SK-N-SH (cell line): ENCODE results near the gene OGDH. TPM values are rescaled to one million over a fixed set of nuclear protein-coding genes. Genes with fewer than 3 reads are reported as not detected.

ENCODE experiments used
- CTCF ChIA-PET: fragments of 300-600, 350-600 bp; formaldehyde crosslinking; extraction: SDS; loops from one replicate; lab custom pipeline; 2021; lab: Yijun Ruan, JAX
- POLR2A ChIA-PET: fragments of 350-600 bp; sonication (Branson Sonifier 250); formaldehyde crosslinking; extraction: SDS; loops from one replicate; lab custom pipeline; 2020; ENCODE audit warnings: antibody characterized with exemption, inconsistent platforms; lab: Yijun Ruan, JAX
- DNase-seq: peaks from one replicate; pipeline ENCODE4 v3.0.0; 2012
- H2AFZ ChIP-seq: fragments of 200-600 bp; sonication (generic); 2 replicates; pipeline ENCODE4 v1.8.1; 2016; ENCODE audit warnings: antibody characterized with exemption, mild to moderate bottlenecking, low read depth
- H3F3A ChIP-seq: fragments of 200-600 bp; sonication (generic); replicated peaks from 2 replicates; pipeline ENCODE3; 2016; ENCODE audit warnings: antibody characterized with exemption, mild to moderate bottlenecking; ENCODE audit not compliant: insufficient read depth
- H3K27ac ChIP-seq, 2 experiments: fragments of 200-500 bp in 1 of 2; fragments of 200-600 bp in 1 of 2; sonication (Bioruptor generic) in 1 of 2; sonication (generic), shearing (Covaris generic) in 1 of 2; 2 replicates each; pipeline versions ENCODE4 v1.5.1 to v1.6.1; 2014 to 2016; ENCODE audit warnings: low read depth in 2 of 2, inconsistent platforms in 1 of 2, low read length in 1 of 2, mild to moderate bottlenecking in 1 of 2, mixed read lengths in 1 of 2
- H3K27me3 ChIP-seq: fragments of 200-600 bp; sonication (generic), shearing (Covaris generic); 2 replicates; pipeline ENCODE4 v1.6.1; 2016; ENCODE audit warnings: mixed run types; ENCODE audit not compliant: insufficient read depth
- H3K36me3 ChIP-seq, 2 experiments: fragments of 200-500 bp in 1 of 2; fragments of 200-600 bp in 1 of 2; sonication (Bioruptor generic) in 1 of 2; sonication (generic) in 1 of 2; replicated peaks in 1 of 2; 2 replicates each; pipeline versions ENCODE3 to v1.5.1; 2014 to 2016; ENCODE audit warnings: low read length in 1 of 2, mild to moderate bottlenecking in 1 of 2; ENCODE audit not compliant: insufficient read depth in 2 of 2, control insufficient read depth in 1 of 2
- H3K4me1 ChIP-seq, 2 experiments: fragments of 200-500 bp in 1 of 2; fragments of 200-600 bp in 1 of 2; sonication (Bioruptor generic) in 1 of 2; sonication (generic), shearing (Covaris generic) in 1 of 2; 2 replicates each; pipeline versions ENCODE4 v1.5.1 to v1.6.1; 2014 to 2016; ENCODE audit warnings: low read depth in 1 of 2, low read length in 1 of 2, mixed run types in 1 of 2; ENCODE audit not compliant: insufficient read depth in 2 of 2, control insufficient read depth in 1 of 2
- H3K4me2 ChIP-seq: fragments of 200-600 bp; sonication (generic), shearing (Covaris generic); 2 replicates; pipeline ENCODE4 v1.6.1; 2017; ENCODE audit warnings: mixed run types
- H3K4me3 ChIP-seq, 2 experiments: fragments of 200-500 bp in 1 of 2; fragments of 200-600 bp in 1 of 2; sonication (Bioruptor generic) in 1 of 2; sonication (generic), shearing (Covaris generic) in 1 of 2; 2 replicates each; pipeline versions ENCODE4 v1.5.1 to v1.8.1; 2014 to 2016; ENCODE audit warnings: low read depth in 2 of 2, inconsistent platforms in 1 of 2, low read length in 1 of 2, mild to moderate bottlenecking in 1 of 2, mixed read lengths in 1 of 2, moderate library complexity in 1 of 2
- H3K79me2 ChIP-seq: fragments of 200-600 bp; sonication (generic); 2 replicates; pipeline ENCODE4 v1.8.1; 2017; ENCODE audit warnings: mild to moderate bottlenecking; ENCODE audit not compliant: insufficient read depth
- H3K9ac ChIP-seq: fragments of 200-600 bp; sonication (generic); 2 replicates; pipeline ENCODE4 v1.6.1; 2017; ENCODE audit warnings: mixed run types
- H3K9me2 ChIP-seq: fragments of 200-600 bp; sonication (generic); 2 replicates; pipeline ENCODE4 v1.6.1; 2017; ENCODE audit warnings: mixed run types
- H3K9me3 ChIP-seq: fragments of 200-600 bp; sonication (generic); 2 replicates; pipeline ENCODE4 v1.6.1; 2017; ENCODE audit warnings: mixed run types, mild to moderate bottlenecking, moderate library complexity
- H4K20me1 ChIP-seq: fragments of 200-600 bp; sonication (generic); 2 replicates; pipeline ENCODE4 v1.6.1; 2017; ENCODE audit warnings: mild to moderate bottlenecking, mixed run types; ENCODE audit not compliant: insufficient read depth
- GABPA ChIP-seq: IDR thresholded peaks from 2 replicates; pipeline ENCODE4 v1.4.0; 2012; ENCODE audit warnings: low read depth, mild to moderate bottlenecking
- GATA2 ChIP-seq: sonication (generic); formaldehyde crosslinking; IDR thresholded peaks from 2 replicates; pipeline ENCODE4 v1.5.0; 2020; ENCODE audit warnings: mild to moderate bottlenecking, missing genetic modification reagents
- JUND ChIP-seq: IDR thresholded peaks from 2 replicates; pipeline ENCODE4 v1.4.0; 2012
- MEF2A ChIP-seq: IDR thresholded peaks from 2 replicates; pipeline ENCODE4 v1.4.0; 2012; ENCODE audit warnings: low read depth, borderline replicate concordance
- MXI1 ChIP-seq: IDR thresholded peaks from 2 replicates; pipeline ENCODE4 v1.6.1; 2012; ENCODE audit warnings: mild to moderate bottlenecking, low read depth, low read length, improper control_type of control experiment
- NRF1 ChIP-seq: IDR thresholded peaks from 2 replicates; pipeline ENCODE4 v1.6.1; 2012; ENCODE audit warnings: low read depth, mild to moderate bottlenecking, low read length
- RXRA ChIP-seq: IDR thresholded peaks from 2 replicates; pipeline ENCODE4 v1.4.0; 2012; ENCODE audit warnings: low read depth, mild to moderate bottlenecking, borderline replicate concordance
- WGBS: methylation state at CpG from one replicate; pipeline ENCODE4 v1.1.6; 2017; ENCODE audit warnings: low lambda C conversion rate; 5-methylcytosine and 5-hydroxymethylcytosine counted together
- polyA plus RNA-seq, 3 experiments: library from polyadenylated mRNA; depleted of rRNA; stranded (reverse); fragments of >200 nt; gene quantifications; 2 replicates each; pipeline ENCODE4 v1.2.3, GENCODE V29; 2012
- TF ChIP-seq, protein P1 (sequence below): IDR thresholded peaks from 2 replicates; pipeline ENCODE4 v1.4.0; 2012; ENCODE audit warnings: low read depth
- TF ChIP-seq, protein P2 (sequence below): fragments of 200-600 bp; sonication (generic); IDR thresholded peaks from 2 replicates; pipeline ENCODE4 v1.6.1; 2017; ENCODE audit warnings: antibody characterized with exemption, mild to moderate bottlenecking, moderate library complexity
- TF ChIP-seq, protein P3 (sequence below): IDR thresholded peaks from 2 replicates; pipeline ENCODE4 v1.4.0; 2012; ENCODE audit warnings: low read depth, borderline replicate concordance
- TF ChIP-seq, protein P4 (sequence below): IDR thresholded peaks from 2 replicates; pipeline ENCODE4; 2012

Gene OGDH
- polyA plus RNA-seq, 1 of the 3 experiments (the other 2 are of a cell fraction) = 69.4 TPM

DNA sequence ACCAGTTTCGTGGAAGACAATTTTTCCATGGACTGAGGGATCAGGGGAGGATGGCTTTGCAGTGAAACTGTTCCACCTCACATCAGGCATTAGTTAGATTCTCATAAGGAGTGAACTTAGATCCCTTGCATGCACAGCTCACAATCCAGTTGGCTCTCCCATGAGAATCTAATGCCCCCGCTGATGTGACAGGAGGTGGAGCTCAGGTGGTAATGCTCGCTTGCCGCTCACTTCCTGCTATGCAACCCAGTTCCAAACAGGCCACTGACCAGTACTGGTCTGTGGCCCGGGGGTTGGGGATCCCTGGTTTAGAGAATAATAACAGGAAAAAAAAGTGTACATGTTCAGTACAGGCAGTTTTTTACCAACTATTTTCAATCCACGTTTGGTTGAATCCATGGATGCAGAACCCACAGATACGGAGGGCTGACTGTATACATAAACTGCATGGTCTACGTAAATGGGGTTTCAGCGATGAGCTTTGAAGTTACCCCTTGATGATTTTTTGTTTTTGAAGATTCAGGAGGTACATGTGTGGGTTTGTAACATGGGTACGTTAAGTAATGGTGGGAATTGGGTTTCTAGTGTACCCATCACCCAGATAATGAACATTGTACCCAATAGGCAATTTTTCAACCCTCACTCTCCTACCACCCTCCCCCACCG is 24.5 kb downstream of the OGDH start:
- no peak for DNase-seq
- H3K79me2 ChIP-seq = peaks cover 11% of the 10 kb centered on the region; the same call in 1 of the 2 replicates
- H3K27me3 ChIP-seq = no peaks in the 10 kb centered on the region
- 94% methylated on average over 11 of the region's 11 CpGs for WGBS
- no peak overlapping the region for H2AFZ ChIP-seq
- H3K4me1 ChIP-seq = peaks cover 6 to 13% of the 10 kb centered on the region in 2 experiments; a peak in 3 of 4 replicates
- H3K9me2 ChIP-seq = no peaks in the 10 kb centered on the region
- no peak overlapping the region for H3K4me3 ChIP-seq
- peaks cover 8% of the 10 kb centered on the region for H3F3A ChIP-seq
- no peak overlapping the region for H3K9ac ChIP-seq
- no peak overlapping the region for H3K4me2 ChIP-seq
- TF ChIP-seq, protein P1, sequence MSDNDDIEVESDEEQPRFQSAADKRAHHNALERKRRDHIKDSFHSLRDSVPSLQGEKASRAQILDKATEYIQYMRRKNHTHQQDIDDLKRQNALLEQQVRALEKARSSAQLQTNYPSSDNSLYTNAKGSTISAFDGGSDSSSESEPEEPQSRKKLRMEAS = no peak
- TF ChIP-seq MXI1 (no peak), NRF1 (no peak), RXRA (no peak), MEF2A (no peak), GABPA (no peak), GATA2 (CRISPR knock-in tag) (no peak), JUND (no peak)
- TF ChIP-seq, protein P2, sequence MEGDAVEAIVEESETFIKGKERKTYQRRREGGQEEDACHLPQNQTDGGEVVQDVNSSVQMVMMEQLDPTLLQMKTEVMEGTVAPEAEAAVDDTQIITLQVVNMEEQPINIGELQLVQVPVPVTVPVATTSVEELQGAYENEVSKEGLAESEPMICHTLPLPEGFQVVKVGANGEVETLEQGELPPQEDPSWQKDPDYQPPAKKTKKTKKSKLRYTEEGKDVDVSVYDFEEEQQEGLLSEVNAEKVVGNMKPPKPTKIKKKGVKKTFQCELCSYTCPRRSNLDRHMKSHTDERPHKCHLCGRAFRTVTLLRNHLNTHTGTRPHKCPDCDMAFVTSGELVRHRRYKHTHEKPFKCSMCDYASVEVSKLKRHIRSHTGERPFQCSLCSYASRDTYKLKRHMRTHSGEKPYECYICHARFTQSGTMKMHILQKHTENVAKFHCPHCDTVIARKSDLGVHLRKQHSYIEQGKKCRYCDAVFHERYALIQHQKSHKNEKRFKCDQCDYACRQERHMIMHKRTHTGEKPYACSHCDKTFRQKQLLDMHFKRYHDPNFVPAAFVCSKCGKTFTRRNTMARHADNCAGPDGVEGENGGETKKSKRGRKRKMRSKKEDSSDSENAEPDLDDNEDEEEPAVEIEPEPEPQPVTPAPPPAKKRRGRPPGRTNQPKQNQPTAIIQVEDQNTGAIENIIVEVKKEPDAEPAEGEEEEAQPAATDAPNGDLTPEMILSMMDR = no peak
- TF ChIP-seq, protein P3, sequence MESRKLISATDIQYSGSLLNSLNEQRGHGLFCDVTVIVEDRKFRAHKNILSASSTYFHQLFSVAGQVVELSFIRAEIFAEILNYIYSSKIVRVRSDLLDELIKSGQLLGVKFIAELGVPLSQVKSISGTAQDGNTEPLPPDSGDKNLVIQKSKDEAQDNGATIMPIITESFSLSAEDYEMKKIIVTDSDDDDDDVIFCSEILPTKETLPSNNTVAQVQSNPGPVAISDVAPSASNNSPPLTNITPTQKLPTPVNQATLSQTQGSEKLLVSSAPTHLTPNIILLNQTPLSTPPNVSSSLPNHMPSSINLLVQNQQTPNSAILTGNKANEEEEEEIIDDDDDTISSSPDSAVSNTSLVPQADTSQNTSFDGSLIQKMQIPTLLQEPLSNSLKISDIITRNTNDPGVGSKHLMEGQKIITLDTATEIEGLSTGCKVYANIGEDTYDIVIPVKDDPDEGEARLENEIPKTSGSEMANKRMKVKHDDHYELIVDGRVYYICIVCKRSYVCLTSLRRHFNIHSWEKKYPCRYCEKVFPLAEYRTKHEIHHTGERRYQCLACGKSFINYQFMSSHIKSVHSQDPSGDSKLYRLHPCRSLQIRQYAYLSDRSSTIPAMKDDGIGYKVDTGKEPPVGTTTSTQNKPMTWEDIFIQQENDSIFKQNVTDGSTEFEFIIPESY = no peak
- TF ChIP-seq, protein P4, sequence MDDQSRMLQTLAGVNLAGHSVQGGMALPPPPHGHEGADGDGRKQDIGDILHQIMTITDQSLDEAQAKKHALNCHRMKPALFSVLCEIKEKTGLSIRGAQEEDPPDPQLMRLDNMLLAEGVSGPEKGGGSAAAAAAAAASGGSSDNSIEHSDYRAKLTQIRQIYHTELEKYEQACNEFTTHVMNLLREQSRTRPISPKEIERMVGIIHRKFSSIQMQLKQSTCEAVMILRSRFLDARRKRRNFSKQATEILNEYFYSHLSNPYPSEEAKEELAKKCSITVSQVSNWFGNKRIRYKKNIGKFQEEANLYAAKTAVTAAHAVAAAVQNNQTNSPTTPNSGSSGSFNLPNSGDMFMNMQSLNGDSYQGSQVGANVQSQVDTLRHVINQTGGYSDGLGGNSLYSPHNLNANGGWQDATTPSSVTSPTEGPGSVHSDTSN = no peak
- TF ChIP-seq, all 33 proteins: peak for 0
- Histone ChIP-seq H3K27ac (no peak overlapping the region), H3K9me3 (no peaks in the 10 kb centered on the region), H3K36me3 (peaks cover 0 to 10% of the 10 kb centered on the region in 2 experiments), H4K20me1 (0 out of 2 replicates have a peak, but pooled peaks cover 5% of the 10 kb centered on the region)
- CTCF ChIA-PET = interaction anchor here (1.7 kb wide), 1 partner anchor 9 kb away, joined by 5 read pairs; no protein-coding TSS in a partner anchor
- POLR2A ChIA-PET = no interaction called here
